Mammary epithelial cell (primary cell): ENCODE measurements around the gene ARMC10.

Experiments used
- CTCF ChIP-seq, 2 donors: IDR thresholded peaks in 1 of 2; conservative IDR thresholded peaks in 1 of 2; 2 replicates each; pipeline ENCODE4 v1.5.1; 2011 to 2012; ENCODE audit warnings: inconsistent platforms in 2 of 2, low read length in 2 of 2, mild to moderate bottlenecking in 2 of 2, control low read depth in 1 of 2, low read depth in 1 of 2; ENCODE audit not compliant: insufficient read depth in 1 of 2; ENCODE audit errors: extremely low read depth in 1 of 2
- EZH2 ChIP-seq: IDR thresholded peaks from 2 replicates; pipeline ENCODE4 v1.6.1; 2012; ENCODE audit warnings: low read length, inconsistent platforms, borderline replicate concordance

DNA sequence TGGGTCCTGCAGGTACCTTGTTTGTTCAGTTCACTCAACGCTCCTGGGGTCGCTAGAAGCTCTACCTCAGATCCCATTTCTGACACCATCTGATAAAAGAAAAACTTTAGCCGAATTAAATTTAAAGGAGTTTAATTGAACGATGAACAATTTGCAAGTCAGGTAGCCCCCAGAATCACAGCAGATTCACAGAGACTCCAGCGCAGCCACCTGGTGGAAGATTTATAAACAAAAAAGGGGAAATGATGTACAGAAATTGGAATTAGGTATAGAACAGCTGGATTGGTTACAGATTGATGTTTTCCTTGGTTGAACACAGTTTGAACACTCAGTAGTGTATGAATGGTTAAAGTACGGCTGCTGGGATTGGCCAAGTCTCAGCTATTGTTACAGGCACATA is 23.4 kb upstream of the ARMC10 start:
- TF ChIP-seq CTCF (conservative IDR thresholded peaks at IDR 0.05 in 1 of 2, IDR thresholded peaks at IDR 0.05 in 1 of 2; ENCODE audit: extremely low read depth in 1 of 2, insufficient read depth in 1 of 2, low read depth in 1 of 2, low read length in 2 of 2) (no peak), EZH2 (no peak)
